Cardiac fibroblast (primary cell): ENCODE results near the gene POLD4.

Experiments
- DNase-seq, 2 donors: peaks; one replicate each; pipeline versions ENCODE4 v3.0.0 to v3.0.0-alpha.2; 2010; ENCODE audit warnings: low read depth in 2 of 2
- H3K4me3 ChIP-seq, 2 donors: replicated peaks in 1 of 2; 1 replicate in 1 of 2; 2 replicates in 1 of 2; pipeline ENCODE4 v1.5.1; 2011; ENCODE audit warnings: low read depth in 2 of 2, low read length in 2 of 2, mild to moderate bottlenecking in 2 of 2, moderate library complexity in 1 of 2
- TF ChIP-seq, protein P1 (sequence below): IDR thresholded peaks from one replicate; pipeline ENCODE4 v1.5.1; 2011; ENCODE audit warnings: low read depth, mild to moderate bottlenecking, low read length, inconsistent platforms

The POLD4 gene

DNA sequence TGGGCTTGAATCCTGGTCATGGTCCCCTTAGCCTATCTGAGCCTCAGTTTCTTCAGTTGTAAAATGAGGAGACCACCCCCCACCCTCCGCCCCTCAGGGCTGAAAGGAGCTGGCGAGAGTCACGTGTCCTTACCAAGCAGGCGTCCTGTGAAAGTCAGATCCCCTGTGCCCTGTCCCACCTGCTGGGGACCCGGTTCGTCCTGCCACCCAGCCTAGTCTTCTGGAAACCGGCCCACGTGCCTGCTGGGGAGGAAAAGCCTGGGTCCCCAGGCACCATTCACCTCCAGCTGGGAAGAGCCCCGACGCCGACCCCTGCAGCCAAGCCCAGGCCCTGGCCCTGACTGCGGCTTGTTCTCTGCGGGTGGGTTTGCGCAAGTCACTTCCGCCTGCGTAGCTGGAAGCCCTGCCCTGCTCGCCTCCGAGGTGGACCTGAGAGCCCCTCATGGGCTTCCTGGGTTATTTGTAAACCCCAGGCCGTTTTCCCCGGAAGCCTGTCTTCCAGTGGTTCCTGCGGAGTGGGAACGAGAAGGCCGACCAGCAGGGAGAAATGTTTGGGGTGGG, 50.7 kb downstream of the POLD4 start:
- H3K4me3 ChIP-seq, result peak overlapping the region; percentile 42 to 84
- TF ChIP-seq, protein P1, sequence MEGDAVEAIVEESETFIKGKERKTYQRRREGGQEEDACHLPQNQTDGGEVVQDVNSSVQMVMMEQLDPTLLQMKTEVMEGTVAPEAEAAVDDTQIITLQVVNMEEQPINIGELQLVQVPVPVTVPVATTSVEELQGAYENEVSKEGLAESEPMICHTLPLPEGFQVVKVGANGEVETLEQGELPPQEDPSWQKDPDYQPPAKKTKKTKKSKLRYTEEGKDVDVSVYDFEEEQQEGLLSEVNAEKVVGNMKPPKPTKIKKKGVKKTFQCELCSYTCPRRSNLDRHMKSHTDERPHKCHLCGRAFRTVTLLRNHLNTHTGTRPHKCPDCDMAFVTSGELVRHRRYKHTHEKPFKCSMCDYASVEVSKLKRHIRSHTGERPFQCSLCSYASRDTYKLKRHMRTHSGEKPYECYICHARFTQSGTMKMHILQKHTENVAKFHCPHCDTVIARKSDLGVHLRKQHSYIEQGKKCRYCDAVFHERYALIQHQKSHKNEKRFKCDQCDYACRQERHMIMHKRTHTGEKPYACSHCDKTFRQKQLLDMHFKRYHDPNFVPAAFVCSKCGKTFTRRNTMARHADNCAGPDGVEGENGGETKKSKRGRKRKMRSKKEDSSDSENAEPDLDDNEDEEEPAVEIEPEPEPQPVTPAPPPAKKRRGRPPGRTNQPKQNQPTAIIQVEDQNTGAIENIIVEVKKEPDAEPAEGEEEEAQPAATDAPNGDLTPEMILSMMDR, result no peak
- peak; percentile 23 to 48 for DNase-seq

DNA sequence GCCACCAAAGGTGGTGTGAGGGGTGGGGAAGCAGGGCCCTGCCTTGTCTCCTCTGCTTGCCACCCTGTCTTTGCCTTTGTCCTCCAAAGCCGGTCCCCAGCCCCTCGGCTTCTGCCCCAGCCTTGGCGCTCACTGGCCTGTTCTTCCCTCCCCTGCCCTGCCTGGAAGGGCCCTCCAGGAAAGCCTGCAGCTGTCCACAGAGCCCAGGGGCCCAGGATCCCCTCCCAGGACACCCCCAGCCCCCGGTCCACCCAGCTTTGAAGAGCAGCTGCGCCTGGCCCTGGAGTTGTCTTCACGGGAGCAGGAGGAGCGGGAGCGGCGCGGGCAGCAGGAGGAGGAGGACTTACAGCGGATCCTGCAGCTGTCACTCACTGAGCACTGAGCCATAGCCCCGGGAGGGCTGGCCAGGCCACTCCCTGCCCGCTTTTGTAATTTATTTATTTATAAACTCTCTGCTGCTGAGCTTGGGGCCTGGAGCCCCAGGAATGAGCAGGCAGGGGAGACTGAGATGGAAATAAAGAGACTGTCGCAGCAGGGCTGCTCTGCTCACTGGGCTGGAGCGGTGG, 51.3 kb downstream of the POLD4 start:
- H3K4me3 ChIP-seq, result no peak overlapping the region
- peak; percentile 43 to 54 for DNase-seq
- TF ChIP-seq, protein P1, result no peak

DNA sequence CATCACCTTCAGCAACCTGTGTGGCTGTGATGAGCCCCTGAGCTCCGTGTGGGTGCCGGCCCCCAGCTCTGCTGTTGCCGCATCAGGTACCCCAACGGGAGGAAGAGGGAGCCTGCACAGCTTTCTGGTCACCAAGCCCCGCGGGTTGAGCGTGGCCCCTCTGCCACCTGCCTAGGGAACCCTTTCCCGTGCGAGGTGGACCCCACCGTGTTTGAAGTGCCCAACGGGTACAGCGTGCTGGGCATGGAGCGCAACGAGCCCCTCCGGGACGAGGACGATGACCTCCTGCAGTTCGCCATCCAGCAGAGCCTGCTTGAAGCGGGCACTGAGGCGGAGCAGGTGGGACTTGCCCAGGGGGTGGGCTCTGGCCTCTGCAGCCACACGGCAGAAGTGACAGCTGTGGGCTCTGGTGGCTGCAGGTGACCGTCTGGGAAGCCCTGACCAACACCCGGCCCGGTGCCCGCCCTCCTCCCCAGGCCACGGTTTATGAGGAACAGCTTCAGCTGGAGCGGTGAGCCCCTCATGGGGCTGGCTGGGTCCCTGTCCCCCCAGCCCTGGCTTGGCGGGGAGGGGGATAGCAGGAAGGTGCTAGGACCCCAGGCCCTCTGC, 51.9 kb downstream of the POLD4 start:
- DNase-seq, result no peak
- H3K4me3 ChIP-seq, result no peak overlapping the region
- TF ChIP-seq, protein P1, result no peak
